ENCODE results near the gene NCEH1.
A peak's percentile ranks its signal among the peaks of the same experiment; 100 is the strongest.
"Not testable (repeated sequence)": the region's sequence is repeated elsewhere in the genome, so short reads cannot be mapped to it uniquely, and the experiment has no call there.

NCEH1 gene

GRCh38 chr3:172676196-172676922 lies 34.5 kb downstream of the NCEH1 start:
- no peak for DNase-seq (ENCODE audit: low read depth, low spot score)

GRCh38 chr3:172675441-172676193 lies 35.2 kb downstream of the NCEH1 start:
- no peak for DNase-seq (ENCODE audit: low read depth, low spot score)

- DNase-seq (ENCODE audit: low read depth, low spot score), result peak; percentile 3
These were observed 37.6 kb downstream of the NCEH1 start for GRCh38 chr3:172673210-172673679.

- no peak for DNase-seq (ENCODE audit: low read depth, low spot score)
These were observed 41.8 kb downstream of the NCEH1 start for GRCh38 chr3:172669021-172669420.

GRCh38 chr3:172666873-172667694 lies 43.8 kb downstream of the NCEH1 start:
- peak; percentile 48 for DNase-seq (ENCODE audit: low read depth, low spot score)

GRCh38 chr3:172666181-172666872 lies 44.5 kb downstream of the NCEH1 start:
- no peak for DNase-seq (ENCODE audit: low read depth, low spot score)

GRCh38 chr3:172665510-172665909 lies 45.4 kb downstream of the NCEH1 start:
- DNase-seq (ENCODE audit: low read depth, low spot score), result not testable (repeated sequence)

- DNase-seq (ENCODE audit: low read depth, low spot score), result not testable (repeated sequence)
These were observed 50.4 kb downstream of the NCEH1 start for GRCh38 chr3:172660421-172660820.

- DNase-seq (ENCODE audit: low read depth, low spot score), result no peak
These were observed 51.4 kb downstream of the NCEH1 start for GRCh38 chr3:172659246-172660002.

GRCh38 chr3:172658344-172659245 lies 52.3 kb downstream of the NCEH1 start:
- DNase-seq (ENCODE audit: low read depth, low spot score), result no peak

GRCh38 chr3:172656602-172657001 lies 54.3 kb downstream of the NCEH1 start:
- DNase-seq (ENCODE audit: low read depth, low spot score), result no peak

- no peak for DNase-seq (ENCODE audit: low read depth, low spot score)
These were observed 55.5 kb downstream of the NCEH1 start for GRCh38 chr3:172655388-172655787.

GRCh38 chr3:172654470-172654869 lies 56.4 kb downstream of the NCEH1 start:
- no peak for DNase-seq (ENCODE audit: low read depth, low spot score)

- no peak for DNase-seq (ENCODE audit: low read depth, low spot score)
These were observed 57.8 kb downstream of the NCEH1 start for GRCh38 chr3:172653004-172653572.

- no peak for DNase-seq (ENCODE audit: low read depth, low spot score)
These were observed 58.8 kb downstream of the NCEH1 start for GRCh38 chr3:172651936-172652625.

GRCh38 chr3:172649987-172650386 lies 60.9 kb downstream of the NCEH1 start:
- no peak for DNase-seq (ENCODE audit: low read depth, low spot score)

GRCh38 chr3:172648747-172649146 lies 62.1 kb downstream of the NCEH1 start:
- DNase-seq (ENCODE audit: low read depth, low spot score), result no peak

GRCh38 chr3:172647823-172648222 lies 63.0 kb downstream of the NCEH1 start:
- no peak for DNase-seq (ENCODE audit: low read depth, low spot score)

- no peak for DNase-seq (ENCODE audit: low read depth, low spot score)
These were observed 63.8 kb downstream of the NCEH1 start for GRCh38 chr3:172647080-172647479.
